Measurements from ENCODE around the gene DARS2. TPM values are rescaled to one million over a fixed set of nuclear protein-coding genes. Genes with fewer than 3 reads are reported as not detected.

Gene DARS2
- total and polyA plus RNA-seq, 2 donors (not counting 1 experiment from before 2014, with no cell fraction given): 4.5 to 17.3 TPM

DNA sequence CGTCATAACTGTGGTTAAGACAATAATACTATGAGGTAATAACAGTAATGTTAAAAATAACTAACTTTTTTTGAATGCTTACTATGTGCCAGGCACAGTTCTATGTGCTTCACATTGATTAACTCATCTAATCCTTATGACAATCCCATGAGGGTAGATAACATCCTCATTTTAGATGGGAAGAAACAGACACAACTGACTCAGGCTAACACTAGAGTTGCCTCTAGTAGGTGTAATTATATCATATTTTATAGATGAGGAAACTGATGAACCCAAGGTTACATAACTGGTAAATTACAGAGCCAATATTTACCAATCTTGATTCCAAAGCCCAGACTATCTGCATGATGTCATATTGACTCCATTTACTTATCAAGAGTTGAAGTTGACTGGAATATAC is 69.1 kb downstream of the DARS2 start:
- no peaks in the 10 kb centered on the region for H3K9me3 ChIP-seq (ENCODE audit: control extremely low read depth in 1 of 3, control insufficient read depth in 2 of 3, insufficient read depth in 1 of 3, low read length in 2 of 3)
- no peak overlapping the region for H3K9ac ChIP-seq (ENCODE audit: low read length)
- H3K79me2 ChIP-seq (ENCODE audit: control insufficient read depth, insufficient read depth, low read length): peaks cover 30% of the 10 kb centered on the region
- H3K27me3 ChIP-seq (replicated peaks in 1 of 4; ENCODE audit: control extremely low read depth in 1 of 4, control insufficient read depth in 3 of 4, insufficient read depth in 4 of 4, low read length in 3 of 4): no peaks in the 10 kb centered on the region
- WGBS (ENCODE audit: insufficient coverage): no CpG with 5 or more reads among the region's 1 CpG
- POLR2A ChIA-PET: no interaction called here
- H2AFZ ChIP-seq (ENCODE audit: insufficient read depth, low read depth, low read length, poor library complexity, severe bottlenecking): no peak overlapping the region
- Mint-ChIP-seq H3K9me3 (ENCODE audit: insufficient read depth) (no peaks in the 10 kb centered on the region), H3K27ac (no peak overlapping the region), H3K4me3 (no peak overlapping the region), H3K4me1 (peaks cover 18% of the 10 kb centered on the region), H3K27me3 (no peaks in the 10 kb centered on the region)
- peaks cover 3 to 7% of the 10 kb centered on the region in 2 experiments for H3K36me3 ChIP-seq (replicated peaks in 1 of 2; ENCODE audit: control extremely low read depth in 1 of 2, control insufficient read depth in 1 of 2, extremely low read depth in 1 of 2, insufficient read depth in 2 of 2, low read length in 1 of 2)
- ATAC-seq (ENCODE audit: low read depth) (no peak), DNase-seq (no peak)
- CTCF ChIA-PET: no interaction called here
- peaks cover 6% of the 10 kb centered on the region for H4K20me1 ChIP-seq (ENCODE audit: control insufficient read depth, insufficient read depth, low read length, poor library complexity, severe bottlenecking)
- H3K4me3 ChIP-seq (ENCODE audit: control extremely low read depth in 1 of 5, extremely low read depth in 1 of 5, insufficient read depth in 1 of 5, low read depth in 2 of 5, low read length in 4 of 5): no peak overlapping the region
- H3K4me2 ChIP-seq (replicated peaks; ENCODE audit: low read depth, low read length, poor library complexity, severe bottlenecking): no peak overlapping the region
- no peak overlapping the region for H3K27ac ChIP-seq (ENCODE audit: low read length in 2 of 2)
- intact Hi-C loops (cut with micrococcal nuclease): no loop called here
- no peak for TF ChIP-seq EZH2 (IDR thresholded peaks at IDR 0.05; ENCODE audit: borderline replicate concordance, insufficient read depth, low read depth, low read length, poor library complexity, severe bottlenecking)
- TF ChIP-seq, protein P1, sequence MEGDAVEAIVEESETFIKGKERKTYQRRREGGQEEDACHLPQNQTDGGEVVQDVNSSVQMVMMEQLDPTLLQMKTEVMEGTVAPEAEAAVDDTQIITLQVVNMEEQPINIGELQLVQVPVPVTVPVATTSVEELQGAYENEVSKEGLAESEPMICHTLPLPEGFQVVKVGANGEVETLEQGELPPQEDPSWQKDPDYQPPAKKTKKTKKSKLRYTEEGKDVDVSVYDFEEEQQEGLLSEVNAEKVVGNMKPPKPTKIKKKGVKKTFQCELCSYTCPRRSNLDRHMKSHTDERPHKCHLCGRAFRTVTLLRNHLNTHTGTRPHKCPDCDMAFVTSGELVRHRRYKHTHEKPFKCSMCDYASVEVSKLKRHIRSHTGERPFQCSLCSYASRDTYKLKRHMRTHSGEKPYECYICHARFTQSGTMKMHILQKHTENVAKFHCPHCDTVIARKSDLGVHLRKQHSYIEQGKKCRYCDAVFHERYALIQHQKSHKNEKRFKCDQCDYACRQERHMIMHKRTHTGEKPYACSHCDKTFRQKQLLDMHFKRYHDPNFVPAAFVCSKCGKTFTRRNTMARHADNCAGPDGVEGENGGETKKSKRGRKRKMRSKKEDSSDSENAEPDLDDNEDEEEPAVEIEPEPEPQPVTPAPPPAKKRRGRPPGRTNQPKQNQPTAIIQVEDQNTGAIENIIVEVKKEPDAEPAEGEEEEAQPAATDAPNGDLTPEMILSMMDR (IDR thresholded peaks at IDR 0.05): no peak
- peaks cover 0 to 13% of the 10 kb centered on the region in 2 donors for H3K4me1 ChIP-seq (ENCODE audit: control insufficient read depth in 2 of 2, insufficient read depth in 2 of 2, low read length in 2 of 2)

DNA sequence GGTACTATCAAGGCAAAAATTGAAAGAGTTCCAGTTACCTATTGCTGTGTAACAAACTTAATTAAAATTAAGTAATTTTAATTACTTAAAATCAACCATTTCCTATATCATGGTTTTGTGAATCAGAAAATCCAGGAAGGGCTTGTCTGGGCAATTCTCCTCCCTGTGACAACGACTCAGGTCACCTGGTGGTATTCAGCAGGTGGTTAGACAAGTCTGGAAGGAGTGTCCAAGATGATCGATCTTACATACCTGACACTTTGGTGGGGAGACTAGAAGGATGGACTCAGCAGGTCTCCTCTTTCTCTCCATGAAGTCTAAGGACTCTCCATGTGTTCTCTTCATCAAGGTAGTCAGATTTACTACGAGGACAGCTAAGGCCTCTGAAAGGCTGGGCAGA is 69.7 kb downstream of the DARS2 start:
- H3K27ac Mint-ChIP-seq: no peak overlapping the region
- H3K9me3 Mint-ChIP-seq (ENCODE audit: insufficient read depth): no peaks in the 10 kb centered on the region
- intact Hi-C loops (cut with micrococcal nuclease): no loop called here
- no peak overlapping the region for H3K4me3 ChIP-seq (ENCODE audit: control extremely low read depth in 1 of 5, extremely low read depth in 1 of 5, insufficient read depth in 1 of 5, low read depth in 2 of 5, low read length in 4 of 5)
- H3K79me2 ChIP-seq (ENCODE audit: control insufficient read depth, insufficient read depth, low read length): peaks cover 30% of the 10 kb centered on the region
- peaks cover 0 to 13% of the 10 kb centered on the region in 2 donors for H3K4me1 ChIP-seq (ENCODE audit: control insufficient read depth in 2 of 2, insufficient read depth in 2 of 2, low read length in 2 of 2)
- H2AFZ ChIP-seq (ENCODE audit: insufficient read depth, low read depth, low read length, poor library complexity, severe bottlenecking): no peak overlapping the region
- no peak overlapping the region for H3K9ac ChIP-seq (ENCODE audit: low read length)
- H3K4me3 Mint-ChIP-seq: no peak overlapping the region
- 56% methylated on average over 1 of the region's 3 CpGs for WGBS (ENCODE audit: insufficient coverage)
- peaks cover 3 to 7% of the 10 kb centered on the region in 2 experiments for H3K36me3 ChIP-seq (replicated peaks in 1 of 2; ENCODE audit: control extremely low read depth in 1 of 2, control insufficient read depth in 1 of 2, extremely low read depth in 1 of 2, insufficient read depth in 2 of 2, low read length in 1 of 2)
- H3K27me3 Mint-ChIP-seq: no peaks in the 10 kb centered on the region
- peaks cover 19% of the 10 kb centered on the region for H3K4me1 Mint-ChIP-seq
- H3K4me2 ChIP-seq (replicated peaks; ENCODE audit: low read depth, low read length, poor library complexity, severe bottlenecking): no peak overlapping the region
- DNase-seq: no peak
- peaks cover 6% of the 10 kb centered on the region for H4K20me1 ChIP-seq (ENCODE audit: control insufficient read depth, insufficient read depth, low read length, poor library complexity, severe bottlenecking)
- ChIA-PET POLR2A (no interaction called here), CTCF (no interaction called here)
- no peak for ATAC-seq (ENCODE audit: low read depth)
- no peaks in the 10 kb centered on the region for H3K27me3 ChIP-seq (replicated peaks in 1 of 4; ENCODE audit: control extremely low read depth in 1 of 4, control insufficient read depth in 3 of 4, insufficient read depth in 4 of 4, low read length in 3 of 4)
- H3K27ac ChIP-seq (ENCODE audit: low read length in 2 of 2): no peak overlapping the region
- no peak for TF ChIP-seq EZH2 (IDR thresholded peaks at IDR 0.05; ENCODE audit: borderline replicate concordance, insufficient read depth, low read depth, low read length, poor library complexity, severe bottlenecking)
- TF ChIP-seq, protein P1 (IDR thresholded peaks at IDR 0.05): no peak
- H3K9me3 ChIP-seq (ENCODE audit: control extremely low read depth in 1 of 3, control insufficient read depth in 2 of 3, insufficient read depth in 1 of 3, low read length in 2 of 3): no peaks in the 10 kb centered on the region

Measured in B cell (primary cell).